ENCODE measurements around the gene TRPM3.

The TRPM3 gene

GRCh38 chr9:71120501-71121247, 747 bp downstream of the TRPM3 start:
- Mint-ChIP-seq H3K4me3 (no peak overlapping the region), H3K36me3 (ENCODE audit: insufficient read depth) (no peaks in the 10 kb centered on the region), H3K9me3 (peaks cover 0 to 4% of the 10 kb centered on the region in 2 donors), H3K4me1 (ENCODE audit: low read depth in 2 of 2) (peaks cover 0 to 4% of the 10 kb centered on the region in 2 donors), H3K27ac (no peak overlapping the region), H3K27me3 (peaks cover 4 to 9% of the 10 kb centered on the region in 2 donors)
- ATAC-seq (replicated peaks) (no peak), DNase-seq (no peak)

GRCh38 chr9:71119746-71120145, 1.7 kb downstream of the TRPM3 start:
- ATAC-seq (replicated peaks) (no peak), DNase-seq (no peak)
- no peaks in the 10 kb centered on the region for H3K36me3 Mint-ChIP-seq (ENCODE audit: insufficient read depth)
- H3K27ac Mint-ChIP-seq = no peak overlapping the region
- H3K27me3 Mint-ChIP-seq = peaks cover 0 to 9% of the 10 kb centered on the region in 2 donors
- no peak overlapping the region for H3K4me3 Mint-ChIP-seq
- H3K9me3 Mint-ChIP-seq = peaks cover 0 to 4% of the 10 kb centered on the region in 2 donors
- peaks cover 0 to 4% of the 10 kb centered on the region in 2 donors for H3K4me1 Mint-ChIP-seq (ENCODE audit: low read depth in 2 of 2)

- peaks cover 0 to 4% of the 10 kb centered on the region in 2 donors for H3K4me1 Mint-ChIP-seq (ENCODE audit: low read depth in 2 of 2)
- H3K27ac Mint-ChIP-seq = no peak overlapping the region
- peaks cover 0 to 9% of the 10 kb centered on the region in 2 donors for H3K27me3 Mint-ChIP-seq
- peaks cover 0 to 5% of the 10 kb centered on the region in 2 donors for H3K9me3 Mint-ChIP-seq
- DNase-seq = no peak
- no peak for ATAC-seq (replicated peaks)
- no peaks in the 10 kb centered on the region for H3K36me3 Mint-ChIP-seq (ENCODE audit: insufficient read depth)
- H3K4me3 Mint-ChIP-seq = no peak overlapping the region
These were observed 3.1 kb downstream of the TRPM3 start for GRCh38 chr9:71118324-71118723.

- no peak for DNase-seq
- Mint-ChIP-seq H3K9me3 (peaks cover 0 to 5% of the 10 kb centered on the region in 2 donors), H3K27me3 (no peaks in the 10 kb centered on the region), H3K27ac (no peak overlapping the region), H3K4me1 (ENCODE audit: low read depth in 2 of 2) (no peaks in the 10 kb centered on the region), H3K4me3 (no peak overlapping the region), H3K36me3 (ENCODE audit: insufficient read depth) (no peaks in the 10 kb centered on the region)
- no peak for ATAC-seq (replicated peaks)
These were observed 5.9 kb downstream of the TRPM3 start for GRCh38 chr9:71115448-71115975.

- no peak overlapping the region for H3K4me3 Mint-ChIP-seq
- H3K4me1 Mint-ChIP-seq (ENCODE audit: low read depth in 2 of 2) = no peaks in the 10 kb centered on the region
- ATAC-seq (replicated peaks) (no peak), DNase-seq (no peak)
- H3K9me3 Mint-ChIP-seq = peaks cover 0 to 5% of the 10 kb centered on the region in 2 donors
- H3K27ac Mint-ChIP-seq = no peak overlapping the region
- peaks cover 3% of the 10 kb centered on the region for H3K36me3 Mint-ChIP-seq (ENCODE audit: insufficient read depth)
- H3K27me3 Mint-ChIP-seq = no peaks in the 10 kb centered on the region
These were observed 8.6 kb downstream of the TRPM3 start for GRCh38 chr9:71112866-71113265.

GRCh38 chr9:71108937-71109336, 12.5 kb downstream of the TRPM3 start:
- no peak overlapping the region for H3K4me3 Mint-ChIP-seq
- H3K27ac Mint-ChIP-seq = no peak overlapping the region
- peaks cover 0 to 5% of the 10 kb centered on the region in 2 donors for H3K9me3 Mint-ChIP-seq
- ATAC-seq (replicated peaks) (no peak), DNase-seq (no peak)
- no peaks in the 10 kb centered on the region for H3K4me1 Mint-ChIP-seq (ENCODE audit: low read depth in 2 of 2)
- no peaks in the 10 kb centered on the region for H3K27me3 Mint-ChIP-seq
- H3K36me3 Mint-ChIP-seq (ENCODE audit: insufficient read depth) = peaks cover 3% of the 10 kb centered on the region

GRCh38 chr9:71106992-71107391, 14.4 kb downstream of the TRPM3 start:
- ATAC-seq (replicated peaks) (no peak), DNase-seq (no peak)
- no peak overlapping the region for H3K27ac Mint-ChIP-seq
- H3K27me3 Mint-ChIP-seq = no peaks in the 10 kb centered on the region
- peaks cover 0 to 5% of the 10 kb centered on the region in 2 donors for H3K9me3 Mint-ChIP-seq
- no peaks in the 10 kb centered on the region for H3K4me1 Mint-ChIP-seq (ENCODE audit: low read depth in 2 of 2)
- peaks cover 3% of the 10 kb centered on the region for H3K36me3 Mint-ChIP-seq (ENCODE audit: insufficient read depth)
- H3K4me3 Mint-ChIP-seq = no peak overlapping the region

- ATAC-seq (replicated peaks) = no peak
- H3K9me3 Mint-ChIP-seq = peaks cover 0 to 5% of the 10 kb centered on the region in 2 donors
- no peak for DNase-seq
- H3K4me1 Mint-ChIP-seq (ENCODE audit: low read depth in 2 of 2) = no peaks in the 10 kb centered on the region
- no peaks in the 10 kb centered on the region for H3K27me3 Mint-ChIP-seq
- no peak overlapping the region for H3K27ac Mint-ChIP-seq
- H3K4me3 Mint-ChIP-seq = no peak overlapping the region
- H3K36me3 Mint-ChIP-seq (ENCODE audit: insufficient read depth) = peaks cover 3% of the 10 kb centered on the region
These were observed 16.2 kb downstream of the TRPM3 start for GRCh38 chr9:71105192-71105591.

GRCh38 chr9:71098801-71099200, 22.6 kb downstream of the TRPM3 start:
- Mint-ChIP-seq H3K27me3 (no peaks in the 10 kb centered on the region), H3K36me3 (ENCODE audit: insufficient read depth) (no peaks in the 10 kb centered on the region), H3K4me1 (ENCODE audit: low read depth in 2 of 2) (no peaks in the 10 kb centered on the region), H3K9me3 (peaks cover 0 to 2% of the 10 kb centered on the region in 2 donors), H3K4me3 (no peak overlapping the region), H3K27ac (no peak overlapping the region)
- no peak for DNase-seq
- no peak for ATAC-seq (replicated peaks)

GRCh38 chr9:71097671-71098070, 23.8 kb downstream of the TRPM3 start:
- DNase-seq (no peak), ATAC-seq (replicated peaks) (no peak)
- Mint-ChIP-seq H3K4me3 (no peak overlapping the region), H3K27me3 (no peaks in the 10 kb centered on the region), H3K9me3 (peaks cover 0 to 2% of the 10 kb centered on the region in 2 donors), H3K36me3 (ENCODE audit: insufficient read depth) (no peaks in the 10 kb centered on the region), H3K4me1 (ENCODE audit: low read depth in 2 of 2) (no peaks in the 10 kb centered on the region), H3K27ac (no peak overlapping the region)

GRCh38 chr9:71096421-71097108, 24.9 kb downstream of the TRPM3 start:
- Mint-ChIP-seq H3K9me3 (peaks cover 0 to 2% of the 10 kb centered on the region in 2 donors), H3K4me1 (ENCODE audit: low read depth in 2 of 2) (no peaks in the 10 kb centered on the region), H3K27ac (no peak overlapping the region), H3K27me3 (no peaks in the 10 kb centered on the region), H3K4me3 (no peak overlapping the region), H3K36me3 (ENCODE audit: insufficient read depth) (no peaks in the 10 kb centered on the region)
- DNase-seq (no peak), ATAC-seq (replicated peaks) (no peak)

GRCh38 chr9:71094708-71095251, 26.6 kb downstream of the TRPM3 start:
- no peak for ATAC-seq (replicated peaks)
- Mint-ChIP-seq H3K9me3 (peaks cover 0 to 2% of the 10 kb centered on the region in 2 donors), H3K27ac (no peak overlapping the region), H3K4me3 (no peak overlapping the region), H3K36me3 (ENCODE audit: insufficient read depth) (no peaks in the 10 kb centered on the region), H3K27me3 (no peaks in the 10 kb centered on the region), H3K4me1 (ENCODE audit: low read depth in 2 of 2) (no peaks in the 10 kb centered on the region)
- DNase-seq = no peak

- ATAC-seq (replicated peaks) (no peak), DNase-seq (no peak)
- H3K4me3 Mint-ChIP-seq = no peak overlapping the region
- no peaks in the 10 kb centered on the region for H3K9me3 Mint-ChIP-seq
- H3K27me3 Mint-ChIP-seq = no peaks in the 10 kb centered on the region
- no peaks in the 10 kb centered on the region for H3K36me3 Mint-ChIP-seq (ENCODE audit: insufficient read depth)
- H3K27ac Mint-ChIP-seq = no peak overlapping the region
- no peaks in the 10 kb centered on the region for H3K4me1 Mint-ChIP-seq (ENCODE audit: low read depth in 2 of 2)
These were observed 30.5 kb downstream of the TRPM3 start for GRCh38 chr9:71090896-71091295.
